Sigmoid colon (tissue), 7 donors: ENCODE results near the gene MPO. TPM values are rescaled to one million over a fixed set of nuclear protein-coding genes. Genes with fewer than 3 reads are reported as not detected.

ENCODE experiments used
- DNase-seq: peaks from one replicate; pipeline ENCODE4 v3.0.0-alpha.2; 2019
- H3K27ac ChIP-seq, 4 donors: fragments of 200-600 bp; sonication (generic); one replicate each; pipeline ENCODE4 v1.5.1; 2016 to 2019; ENCODE audit warnings: mild to moderate bottlenecking in 1 of 4
- H3K27me3 ChIP-seq, 3 donors: fragments of 200-600 bp; sonication (generic); one replicate each; pipeline ENCODE4 v1.5.1; 2019; ENCODE audit warnings: mild to moderate bottlenecking in 1 of 3
- H3K36me3 ChIP-seq, 4 donors: fragments of 200-600 bp; sonication (generic); one replicate each; pipeline ENCODE4 v1.5.1; 2016 to 2019
- H3K4me1 ChIP-seq, 4 donors: fragments of 200-600 bp; sonication (generic); one replicate each; pipeline ENCODE4 v1.5.1; 2017 to 2019
- H3K4me3 ChIP-seq, 4 donors: fragments of 200-600 bp; sonication (generic); one replicate each; pipeline ENCODE4 v1.5.1; 2017 to 2019; ENCODE audit warnings: mild to moderate bottlenecking in 2 of 4, moderate library complexity in 1 of 4
- H3K9me3 ChIP-seq, 4 donors: fragments of 200-600 bp in 3 of 4; sonication (generic) in 3 of 4; one replicate each; pipeline versions ENCODE4 v1.5.1 to v1.6.1; 2013 to 2019
- CTCF ChIP-seq, 4 experiments: fragments of 450-650 bp in 3 of 4; fragments of 200-600 bp in 1 of 4; IDR thresholded peaks; one replicate each; pipeline ENCODE4 v1.5.1; 2016 to 2019; ENCODE audit warnings: antibody characterized with exemption in 4 of 4, mild to moderate bottlenecking in 3 of 4, moderate library complexity in 2 of 4
- EP300 ChIP-seq, 4 donors: sonication (generic); formaldehyde crosslinking; IDR thresholded peaks; one replicate each; pipeline ENCODE4 v1.6.1; 2017; ENCODE audit warnings: antibody characterized with exemption in 4 of 4
- POLR2A ChIP-seq, 2 donors: fragments of 450-650 bp; IDR thresholded peaks; one replicate each; pipeline ENCODE4 v1.6.1; 2016; ENCODE audit warnings: antibody characterized with exemption in 2 of 2, mild to moderate bottlenecking in 2 of 2, moderate library complexity in 2 of 2
- POLR2AphosphoS5 ChIP-seq, 4 donors: sonication (generic); formaldehyde crosslinking; IDR thresholded peaks; one replicate each; pipeline ENCODE4 v1.6.1; 2017; ENCODE audit warnings: antibody characterized with exemption in 4 of 4
- WGBS, 2 donors: extraction: QIAGEN DNeasy Blood & Tissue Kit; methylation state at CpG; one replicate each; pipeline ENCODE4 v1.1.7; 2013; 5-methylcytosine and 5-hydroxymethylcytosine counted together
- intact Hi-C: fragments of 100-400 bp; cut with DNase I; formaldehyde crosslinking; loops from one replicate; pipeline ENCODE4 v1.15.1; 2023
- polyA plus RNA-seq, 3 donors: library from polyadenylated mRNA; stranded (reverse); fragments of 200-250 nt; gene quantifications; one replicate each; pipeline ENCODE4 v1.2.3, GENCODE V29; 2013
- total RNA-seq, 4 donors: library from RNA; depleted of rRNA; stranded (reverse); fragments of >200 nt; gene quantifications; one replicate each; pipeline ENCODE4 v1.1.0, GENCODE V29; 2016
- donor health status: healthy with polysubstance abuse.
- donor health status: Bipolar disorder and iron deficiency.
- donor health status: healthy.

Gene MPO
- total and polyA plus RNA-seq, 7 donors = 0.36 to 0.44 TPM; not detected in 5

- DNase-seq = no peak
- H3K9me3 ChIP-seq = no peaks in the 10 kb centered on the region
Measured at GRCh38 chr17:58245428-58246103, 35.2 kb downstream of the MPO start.

GRCh38 chr17:58244963-58245362 lies 35.8 kb downstream of the MPO start:
- TF ChIP-seq POLR2AphosphoS5 (IDR thresholded peaks at IDR 0.05) = no peak
- no peak for TF ChIP-seq CTCF (IDR thresholded peaks at IDR 0.05)
- no peak for TF ChIP-seq EP300 (IDR thresholded peaks at IDR 0.05)
- no peak for TF ChIP-seq POLR2A (IDR thresholded peaks at IDR 0.05)
- Histone ChIP-seq H3K27ac (no peak overlapping the region), H3K4me1 (peaks cover 0 to 13% (median 12%) of the 10 kb centered on the region in 4 donors), H3K27me3 (peaks cover 0 to 54% (median 18%) of the 10 kb centered on the region in 3 donors), H3K36me3 (no peaks in the 10 kb centered on the region), H3K4me3 (no peak overlapping the region), H3K9me3 (no peaks in the 10 kb centered on the region)
- no peak for DNase-seq
- WGBS, 2 donors = 81 to 87% methylated on average over 6 of the region's 6 CpGs
- intact Hi-C loops = no loop called here

More at GRCh38 chr17:58245428-58246103, 35.2 kb downstream of the MPO start:
- Histone ChIP-seq H3K27me3 (peaks cover 0 to 47% (median 18%) of the 10 kb centered on the region in 3 donors), H3K4me1 (peaks cover 0 to 13% (median 12%) of the 10 kb centered on the region in 4 donors), H3K27ac (no peak overlapping the region), H3K4me3 (no peak overlapping the region), H3K36me3 (no peaks in the 10 kb centered on the region)
- intact Hi-C loops = no loop called here
- 62 to 69% methylated on average over 10 of the region's 10 CpGs for WGBS, 2 donors
- TF ChIP-seq CTCF (IDR thresholded peaks at IDR 0.05) = no peak
- no peak for TF ChIP-seq POLR2A (IDR thresholded peaks at IDR 0.05)
- TF ChIP-seq EP300 (IDR thresholded peaks at IDR 0.05) = no peak
- no peak for TF ChIP-seq POLR2AphosphoS5 (IDR thresholded peaks at IDR 0.05)

GRCh38 chr17:58242171-58242784 lies 38.5 kb downstream of the MPO start:
- H3K27ac ChIP-seq = no peak overlapping the region
- no peaks in the 10 kb centered on the region for H3K4me1 ChIP-seq
- peaks cover 0 to 41% (median 4%) of the 10 kb centered on the region in 3 donors for H3K27me3 ChIP-seq
- TF ChIP-seq POLR2AphosphoS5 (IDR thresholded peaks at IDR 0.05) (no peak), EP300 (IDR thresholded peaks at IDR 0.05) (no peak), CTCF (IDR thresholded peaks at IDR 0.05) (no peak)
- H3K9me3 ChIP-seq = no peaks in the 10 kb centered on the region
- intact Hi-C loops = no loop called here
- WGBS, 2 donors = 18 to 24% methylated on average over 4 of the region's 4 CpGs
- DNase-seq = no peak
- no peak overlapping the region for H3K4me3 ChIP-seq
- no peaks in the 10 kb centered on the region for H3K36me3 ChIP-seq

- 72 to 83% methylated on average over 1 of the region's 1 CpG for WGBS, 2 donors
- H3K27ac ChIP-seq = no peak overlapping the region
- no peaks in the 10 kb centered on the region for H3K9me3 ChIP-seq
- DNase-seq = no peak
- no peaks in the 10 kb centered on the region for H3K36me3 ChIP-seq
- TF ChIP-seq POLR2A (IDR thresholded peaks at IDR 0.05) (no peak), EP300 (IDR thresholded peaks at IDR 0.05) (no peak), CTCF (IDR thresholded peaks at IDR 0.05) (no peak), POLR2AphosphoS5 (IDR thresholded peaks at IDR 0.05) (no peak)
- H3K27me3 ChIP-seq = peaks cover 0 to 43% (median 11%) of the 10 kb centered on the region in 3 donors
- no peaks in the 10 kb centered on the region for H3K4me1 ChIP-seq
- intact Hi-C loops = no loop called here
- H3K4me3 ChIP-seq = no peak overlapping the region
Measured at GRCh38 chr17:58239987-58240386, 40.7 kb downstream of the MPO start.
